HG03060 (cell line): ENCODE data around the gene CYB5R2.
"Not testable (repeated sequence)": the region's sequence is repeated elsewhere in the genome, so short reads cannot be mapped to it uniquely, and the experiment has no call there.

ENCODE experiments used
- ATAC-seq: cut with Tn5 transposase; IDR thresholded peaks from one replicate; pipeline ENCODE4 v1.9.1; 2021; ENCODE audit warnings: low read depth, moderate number of reproducible peaks; ENCODE audit not compliant: unreplicated experiment

The CYB5R2 gene

DNA sequence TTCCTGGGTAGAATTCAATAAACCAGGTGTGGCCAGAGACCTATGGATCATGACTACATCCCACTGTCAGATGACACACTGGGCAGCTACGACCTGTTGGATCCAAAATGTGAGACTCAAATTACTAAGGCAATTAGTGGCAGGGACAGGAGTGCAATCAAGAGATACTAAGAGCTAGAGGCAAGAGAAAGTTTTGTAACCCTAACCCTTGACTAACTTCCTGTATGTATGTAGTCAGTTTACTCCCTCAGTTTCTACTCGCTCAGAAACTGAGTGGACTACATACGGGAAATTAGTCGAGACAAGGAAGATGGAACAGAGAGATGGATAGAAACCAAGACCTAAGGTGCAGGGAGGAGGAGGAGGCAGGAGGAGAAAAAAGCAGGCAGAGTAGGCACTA, 2.7 kb downstream of the CYB5R2 start:
- no peak for ATAC-seq

- no peak for ATAC-seq
These were observed 4.4 kb downstream of the CYB5R2 start for GRCh38 chr11:7668911-7669310.

DNA sequence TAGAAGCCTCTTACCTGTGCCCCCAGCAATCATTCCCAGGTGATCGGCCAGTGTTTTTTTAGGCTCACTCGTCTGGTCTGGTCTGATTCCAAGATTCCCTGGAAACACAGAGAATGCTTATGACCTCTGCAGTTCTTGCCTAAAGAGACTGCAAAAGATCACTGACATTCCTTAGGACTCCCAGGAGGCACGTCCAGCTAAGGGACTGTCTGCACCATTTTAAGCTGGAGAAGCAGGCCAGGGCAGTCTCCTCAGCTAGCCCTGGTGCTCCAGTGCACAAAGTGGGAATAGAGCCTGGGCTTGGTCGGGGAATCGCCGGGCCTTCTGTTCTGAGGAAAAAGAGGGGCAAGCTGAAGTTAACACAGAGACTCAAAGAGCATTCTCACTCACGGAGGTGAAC, 4.8 kb downstream of the CYB5R2 start:
- ATAC-seq, result no peak

DNA sequence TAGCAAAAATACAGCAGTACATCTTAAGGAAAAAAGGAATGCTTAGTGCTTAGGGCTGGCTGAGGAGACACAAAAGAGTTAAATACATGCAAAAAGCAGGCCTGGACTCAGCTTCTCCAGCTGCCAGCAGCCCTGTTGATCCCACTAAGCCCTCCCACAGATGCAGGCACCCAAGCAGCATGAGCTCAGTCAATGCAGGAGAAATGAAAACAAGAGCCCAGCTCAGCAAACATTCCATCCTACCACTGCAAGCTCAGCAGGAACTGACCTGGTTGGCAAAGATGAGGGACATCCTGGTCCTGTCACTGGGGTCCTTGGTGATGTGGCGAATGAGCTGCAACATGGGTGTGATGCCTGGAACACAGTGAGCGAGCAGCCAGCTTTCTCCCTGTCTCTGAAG, 5.8 kb downstream of the CYB5R2 start:
- no peak for ATAC-seq

- no peak for ATAC-seq
These were observed 6.9 kb downstream of the CYB5R2 start for GRCh38 chr11:7666292-7666866.

- peak; percentile 91 for ATAC-seq
These were observed 7.6 kb downstream of the CYB5R2 start for GRCh38 chr11:7665473-7666291.

- no peak for ATAC-seq
These were observed 8.4 kb downstream of the CYB5R2 start for GRCh38 chr11:7664867-7665266.

DNA sequence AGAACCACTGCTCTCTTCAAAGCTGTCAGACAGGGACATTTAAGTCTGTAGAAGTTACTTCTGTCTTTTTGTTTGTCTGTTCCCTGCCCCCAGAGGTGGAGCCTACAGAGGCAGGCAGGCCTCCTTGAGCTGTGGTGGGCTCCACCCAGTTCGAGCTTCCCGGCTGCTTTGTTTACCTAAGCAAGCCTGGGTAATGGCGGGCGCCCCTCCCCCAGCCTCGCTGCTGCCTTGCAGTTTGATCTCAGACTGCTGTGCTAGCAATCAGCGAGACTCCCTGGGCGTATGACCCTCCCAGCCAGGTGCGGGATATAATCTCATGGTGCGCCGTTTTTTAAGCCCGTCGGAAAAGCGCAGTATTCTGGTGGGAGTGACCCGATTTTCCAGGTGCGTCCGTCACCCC, 9.8 kb downstream of the CYB5R2 start:
- not testable (repeated sequence) for ATAC-seq

GRCh38 chr11:7657306-7658025, 15.8 kb downstream of the CYB5R2 start:
- no peak for ATAC-seq

DNA sequence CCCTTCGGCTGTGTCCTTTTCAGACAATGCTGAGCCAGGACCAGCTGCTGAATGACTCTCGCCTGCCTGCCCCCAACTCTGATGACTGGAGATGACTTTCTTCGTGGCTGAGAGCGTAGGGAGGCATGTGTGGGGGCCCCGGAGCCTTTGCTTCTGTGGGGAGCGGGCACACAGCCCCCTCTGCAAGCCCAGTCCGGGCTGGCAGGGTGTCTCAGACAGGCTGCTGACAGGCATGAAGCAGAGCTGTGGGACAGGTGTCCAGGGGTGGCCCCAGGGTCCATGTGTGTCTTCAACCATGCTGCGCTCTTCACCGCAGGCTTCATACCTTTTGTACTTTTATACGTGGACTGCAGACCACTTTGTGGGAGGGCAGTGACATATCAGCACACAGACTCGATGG, 16.6 kb downstream of the CYB5R2 start:
- no peak for ATAC-seq

DNA sequence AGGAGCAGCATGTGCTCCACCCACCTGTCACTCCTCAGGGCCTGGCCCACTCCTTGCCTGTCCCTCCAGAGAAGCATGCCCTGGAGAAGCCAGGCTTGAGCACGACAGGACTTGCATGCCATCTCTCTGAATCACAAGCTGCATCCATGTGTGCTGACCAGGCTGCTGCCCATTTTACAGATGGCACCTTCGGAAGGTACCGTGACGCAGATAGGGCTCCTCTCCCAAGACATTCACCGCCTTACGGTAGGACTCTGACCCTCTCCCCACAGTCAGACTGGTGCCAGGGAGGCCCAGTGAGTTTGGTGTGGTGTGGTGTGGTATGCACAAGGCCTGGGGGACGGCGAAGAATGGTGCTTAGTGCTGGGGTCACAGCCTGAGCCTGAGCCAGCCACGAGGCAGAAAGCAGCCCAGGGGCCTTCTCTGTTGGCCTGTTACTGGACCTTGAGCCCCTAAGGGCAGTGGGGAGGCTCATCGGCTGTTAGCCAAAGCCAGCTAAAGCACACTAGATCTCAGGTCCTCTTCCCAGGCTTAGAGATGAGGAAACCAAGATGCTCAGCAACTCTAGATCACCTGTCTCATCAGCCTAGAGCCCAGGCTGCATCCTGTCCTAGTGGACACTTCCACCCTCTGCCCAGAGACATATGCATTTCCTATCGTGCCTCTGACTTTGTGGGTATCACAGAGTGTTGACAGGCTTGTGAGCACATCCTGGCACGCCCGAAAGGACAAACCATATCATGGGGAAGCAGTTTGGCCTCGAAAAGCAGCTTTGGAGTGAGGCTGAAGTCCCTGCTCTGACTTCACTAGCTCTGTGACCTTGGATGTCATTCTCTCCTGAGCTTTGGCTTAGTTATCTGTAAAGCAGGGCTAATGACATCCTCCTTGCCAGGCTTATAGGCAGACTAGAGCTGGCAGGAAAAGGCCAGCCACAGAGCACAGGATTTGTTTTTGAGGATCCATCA, 17.8 kb downstream of the CYB5R2 start:
- no peak for ATAC-seq

GRCh38 chr11:7654195-7654705, 19.1 kb downstream of the CYB5R2 start:
- ATAC-seq, result no peak

- no peak for ATAC-seq
These were observed 21.6 kb downstream of the CYB5R2 start for GRCh38 chr11:7651700-7652099.

DNA sequence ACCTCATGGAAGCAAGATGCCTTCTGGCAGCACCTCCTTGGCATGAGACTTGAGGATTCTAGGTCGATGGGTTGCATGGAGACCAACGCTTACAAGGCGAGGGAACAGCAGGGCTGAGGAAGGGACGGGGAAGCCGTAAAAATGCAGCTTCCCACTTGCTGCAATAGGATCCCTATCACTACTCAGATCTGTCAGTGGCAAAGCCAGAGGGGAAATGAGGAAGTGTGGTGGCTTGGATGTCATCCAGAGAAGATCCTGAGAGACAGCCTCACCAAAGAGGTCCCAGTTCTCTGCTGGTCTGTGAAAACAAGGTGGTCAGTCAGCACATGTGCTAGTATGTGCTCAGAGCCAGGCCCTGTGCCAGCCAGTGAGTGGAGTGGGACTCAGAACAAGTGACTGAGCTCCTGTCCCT, 22.2 kb downstream of the CYB5R2 start:
- no peak for ATAC-seq

- ATAC-seq, result no peak
These were observed 25.0 kb downstream of the CYB5R2 start for GRCh38 chr11:7648264-7648663.

DNA sequence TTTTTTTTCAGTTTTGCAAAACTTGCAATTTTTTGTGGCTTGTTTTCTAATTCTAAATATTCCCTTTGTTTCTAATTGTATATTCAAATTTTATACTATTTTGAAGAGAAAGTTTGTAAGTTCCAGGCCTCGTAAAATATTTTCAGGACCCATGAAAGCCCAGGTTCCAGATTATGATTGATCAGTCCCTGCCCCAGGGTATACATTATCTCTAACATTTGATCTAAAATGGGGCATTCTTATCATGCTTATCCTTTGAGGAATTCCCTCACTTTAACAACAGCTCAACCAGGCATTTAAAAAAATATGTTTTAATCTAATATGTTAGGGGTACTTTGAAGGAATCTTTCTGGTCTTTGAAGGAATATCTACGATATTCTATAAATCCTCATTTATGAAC, 26.4 kb downstream of the CYB5R2 start:
- no peak for ATAC-seq

DNA sequence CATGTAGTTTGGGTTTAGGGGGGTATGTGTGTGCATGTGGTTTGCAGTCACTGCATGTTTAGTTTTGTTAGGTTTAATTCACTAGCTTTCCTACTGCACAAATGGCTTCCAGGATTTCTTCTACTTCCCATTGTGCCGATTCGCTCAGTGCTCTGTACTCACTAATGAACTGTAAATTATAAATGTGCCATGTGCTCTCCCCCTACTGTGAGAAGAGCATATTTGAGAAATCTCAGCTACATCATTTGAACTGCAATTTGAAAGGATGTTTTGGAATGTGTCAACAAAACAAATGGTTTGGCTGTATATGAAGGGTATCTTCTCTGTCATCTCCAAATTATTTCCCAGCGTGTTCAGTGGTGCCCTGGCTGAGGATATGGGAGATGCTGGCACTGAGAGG, 28.1 kb downstream of the CYB5R2 start:
- no peak for ATAC-seq

GRCh38 chr11:7643314-7643713, 30.0 kb downstream of the CYB5R2 start:
- ATAC-seq, result no peak

DNA sequence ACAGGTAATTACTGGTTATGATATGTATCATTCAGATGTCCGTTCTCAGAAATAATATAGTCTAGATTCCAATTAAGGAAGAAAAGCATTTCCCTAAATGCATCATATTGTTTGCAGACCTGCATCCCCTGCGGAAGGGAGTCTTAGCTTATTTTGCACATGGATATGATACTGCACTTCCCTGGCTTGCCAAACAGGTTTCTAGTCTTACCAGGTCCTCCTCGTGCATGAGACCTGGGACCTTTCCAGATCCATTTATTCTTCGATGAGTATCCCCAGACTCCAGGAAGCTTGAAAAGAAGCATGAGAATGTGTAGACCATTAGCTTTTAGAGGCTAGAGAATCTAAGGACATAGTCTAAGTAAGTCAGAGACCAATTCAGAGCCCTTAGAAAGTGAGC, 30.6 kb downstream of the CYB5R2 start:
- ATAC-seq, result no peak

- ATAC-seq, result no peak
These were observed 32.5 kb downstream of the CYB5R2 start for GRCh38 chr11:7640816-7641215.
